GM10248 (cell line): ENCODE data around the gene SPSB1.

Source experiments
- CTCF ChIA-PET: fragments of 300-600 bp; sonication (Branson Sonifier 250); formaldehyde crosslinking; extraction: SDS; loops from one replicate; lab custom pipeline; 2021; ENCODE audit warnings: antibody characterized with exemption; lab: Yijun Ruan, JAX
- POLR2A ChIA-PET: fragments of 350-650 bp; sonication (Branson Sonifier 250); formaldehyde crosslinking; extraction: SDS; loops from one replicate; lab custom pipeline; 2020; ENCODE audit warnings: antibody characterized with exemption; lab: Yijun Ruan, JAX
- DNase-seq: peaks from one replicate; pipeline ENCODE4 v3.0.0; 2012; ENCODE audit errors: extremely low spot score
- CTCF ChIP-seq: IDR thresholded peaks from 2 replicates; pipeline ENCODE4 v1.5.1; 2012; ENCODE audit warnings: mild to moderate bottlenecking, low read depth; ENCODE audit errors: extremely low read depth, missing control alignments, control extremely low read depth

SPSB1 gene

DNA sequence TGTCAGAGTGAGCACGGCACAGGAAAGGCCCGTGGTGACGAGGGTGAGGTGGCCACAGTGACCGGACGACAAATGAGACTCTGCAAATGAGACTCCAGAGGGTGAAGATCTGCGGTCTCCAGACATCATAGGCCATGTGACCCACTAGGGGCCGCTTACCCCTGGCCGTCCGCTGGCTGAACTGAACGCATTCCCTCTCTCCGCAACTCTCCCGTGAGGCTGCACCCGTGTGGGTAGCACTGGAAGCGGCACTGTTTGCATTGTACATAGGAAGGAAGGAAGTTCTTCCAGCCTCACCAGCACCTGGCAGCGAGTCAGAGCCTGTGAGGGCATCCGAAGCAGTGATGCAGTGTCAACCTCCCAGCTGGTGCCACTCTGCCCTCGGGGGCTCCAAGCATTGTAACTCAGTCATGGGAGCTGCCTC lies 23.6 kb upstream of the SPSB1 start:
- POLR2A ChIA-PET = no interaction called here
- DNase-seq = no peak
- TF ChIP-seq CTCF = no peak
- CTCF ChIA-PET = interaction anchor here (0.7 to 2.4 kb wide), 4 partner anchors 187 to 264 kb away, joined by 3 to 14 read pairs (median 6); no protein-coding TSS in a partner anchor

- POLR2A ChIA-PET = no interaction called here
- CTCF ChIA-PET = interaction anchor here (0.7 to 2.4 kb wide), 6 partner anchors 12 to 265 kb away, joined by 3 to 14 read pairs (median 4); no protein-coding TSS in a partner anchor
- no peak for DNase-seq
- no peak for TF ChIP-seq CTCF
These were observed 23.0 kb upstream of the SPSB1 start for GRCh38 chr1:9269721-9270120.

GRCh38 chr1:9270290-9270883 lies 22.3 kb upstream of the SPSB1 start:
- TF ChIP-seq CTCF = no peak
- ChIA-PET POLR2A (no interaction called here), CTCF (interaction anchor here (1.0 to 2.4 kb wide), 4 partner anchors 11 to 220 kb away, joined by 3 to 14 read pairs (median 6); no protein-coding TSS in a partner anchor)
- no peak for DNase-seq

GRCh38 chr1:9271283-9271682 lies 21.4 kb upstream of the SPSB1 start:
- DNase-seq = no peak
- ChIA-PET CTCF (interaction anchor here (0.7 to 2.1 kb wide), 3 partner anchors 9 to 220 kb away, joined by 3 to 8 read pairs (median 4); no protein-coding TSS in a partner anchor), POLR2A (no interaction called here)
- TF ChIP-seq CTCF = no peak

DNA sequence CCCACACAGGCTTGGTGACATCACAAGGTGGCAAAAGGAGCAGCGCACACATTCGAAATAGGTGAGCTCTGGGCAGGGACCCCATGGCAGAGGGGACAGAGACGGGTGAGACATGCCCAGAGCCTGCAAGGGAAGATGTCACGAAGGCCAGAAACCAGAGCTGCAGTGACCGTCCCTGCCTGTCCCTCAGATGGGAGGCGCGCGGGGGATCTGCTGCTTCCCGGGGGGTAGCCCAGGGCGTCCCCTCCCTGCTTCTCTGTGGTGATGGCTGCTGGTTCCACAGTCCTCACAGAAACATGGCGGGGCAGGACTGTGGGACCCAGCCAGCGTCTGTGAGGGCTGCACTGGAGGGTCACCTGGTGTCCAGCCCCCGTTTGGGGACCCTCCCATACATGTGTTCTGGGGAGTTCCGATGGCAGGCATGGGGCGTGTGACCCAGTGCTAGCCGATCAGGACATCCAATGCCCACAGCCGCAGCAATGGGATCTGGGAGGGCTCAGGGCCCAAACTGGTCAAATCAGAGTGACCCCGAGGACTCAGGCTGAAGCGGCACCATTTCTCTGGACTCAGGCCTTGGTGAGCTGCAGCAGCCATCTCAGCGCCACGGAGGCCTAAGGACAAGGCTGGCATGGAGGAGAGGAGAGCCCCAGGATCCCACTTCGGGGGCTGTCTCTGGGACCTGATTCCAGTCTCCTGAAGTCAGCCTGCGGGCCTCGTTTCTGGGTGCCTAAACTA lies 20.7 kb upstream of the SPSB1 start:
- DNase-seq = no peak
- CTCF ChIA-PET = interaction anchor here (0.7 to 3.2 kb wide), 5 partner anchors 10 to 222 kb away, joined by 3 to 11 read pairs (median 5); no protein-coding TSS in a partner anchor
- TF ChIP-seq CTCF = no peak
- POLR2A ChIA-PET = no interaction called here

DNA sequence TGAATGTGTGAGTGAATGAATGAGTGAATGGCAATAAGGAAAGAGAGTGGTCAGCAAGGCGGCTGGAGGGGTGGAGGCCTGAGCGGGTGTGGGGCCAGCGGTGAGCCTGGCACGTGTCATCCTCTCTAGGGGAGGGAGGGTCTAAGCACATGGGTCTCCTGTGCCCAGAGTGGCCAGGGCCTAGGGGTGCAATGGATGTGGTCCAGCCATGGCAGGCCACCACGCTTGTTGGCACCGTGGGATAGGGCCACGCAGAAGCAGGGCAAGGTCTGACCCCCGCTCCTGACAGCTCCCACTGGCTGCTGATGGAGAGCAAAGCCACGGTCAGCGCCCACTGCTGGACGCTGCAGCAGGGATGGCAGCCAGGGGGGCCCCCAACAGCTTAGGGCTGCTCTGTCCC lies 19.5 kb upstream of the SPSB1 start:
- DNase-seq = no peak
- POLR2A ChIA-PET = no interaction called here
- TF ChIP-seq CTCF = no peak
- CTCF ChIA-PET = interaction anchor here (1.9 to 3.2 kb wide), 4 partner anchors 16 to 221 kb away, joined by 4 to 11 read pairs (median 6); partner anchors contain the start of gene H6PD
